Astrocyte (in vitro differentiated cells and primary cell): Measurements from ENCODE around the gene MCTP2.

ENCODE experiments used
- EZH2 ChIP-seq: IDR thresholded peaks from 2 replicates; pipeline ENCODE4 v1.6.1; 2012; ENCODE audit warnings: mild to moderate bottlenecking, low read length, inconsistent platforms; ENCODE audit not compliant: insufficient read depth
- TF ChIP-seq, protein P1 (sequence below): IDR thresholded peaks from 2 replicates; pipeline ENCODE4 v1.5.1; 2011; ENCODE audit warnings: low read depth, mild to moderate bottlenecking, inconsistent platforms, low read length, moderate library complexity; ENCODE audit not compliant: insufficient read depth

- TF ChIP-seq, protein P1, sequence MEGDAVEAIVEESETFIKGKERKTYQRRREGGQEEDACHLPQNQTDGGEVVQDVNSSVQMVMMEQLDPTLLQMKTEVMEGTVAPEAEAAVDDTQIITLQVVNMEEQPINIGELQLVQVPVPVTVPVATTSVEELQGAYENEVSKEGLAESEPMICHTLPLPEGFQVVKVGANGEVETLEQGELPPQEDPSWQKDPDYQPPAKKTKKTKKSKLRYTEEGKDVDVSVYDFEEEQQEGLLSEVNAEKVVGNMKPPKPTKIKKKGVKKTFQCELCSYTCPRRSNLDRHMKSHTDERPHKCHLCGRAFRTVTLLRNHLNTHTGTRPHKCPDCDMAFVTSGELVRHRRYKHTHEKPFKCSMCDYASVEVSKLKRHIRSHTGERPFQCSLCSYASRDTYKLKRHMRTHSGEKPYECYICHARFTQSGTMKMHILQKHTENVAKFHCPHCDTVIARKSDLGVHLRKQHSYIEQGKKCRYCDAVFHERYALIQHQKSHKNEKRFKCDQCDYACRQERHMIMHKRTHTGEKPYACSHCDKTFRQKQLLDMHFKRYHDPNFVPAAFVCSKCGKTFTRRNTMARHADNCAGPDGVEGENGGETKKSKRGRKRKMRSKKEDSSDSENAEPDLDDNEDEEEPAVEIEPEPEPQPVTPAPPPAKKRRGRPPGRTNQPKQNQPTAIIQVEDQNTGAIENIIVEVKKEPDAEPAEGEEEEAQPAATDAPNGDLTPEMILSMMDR, result no peak
- TF ChIP-seq EZH2, result no peak
These were observed 85.8 kb downstream of the MCTP2 start for GRCh38 chr15:94317211-94317610.
